Testis (tissue), 3 donors: ENCODE measurements around the gene CLIP1. TPM values are rescaled to one million over a fixed set of nuclear protein-coding genes. Genes with fewer than 3 reads are reported as not detected.
"Not testable (repeated sequence)": the region's sequence is repeated elsewhere in the genome, so short reads cannot be mapped to it uniquely, and the experiment has no call there.

Experiments
- DNase-seq: peaks from one replicate; pipeline ENCODE4 v3.0.0-alpha.2; 2019
- H3K27ac ChIP-seq, 2 donors: fragments of 200-600 bp; sonication (generic); one replicate each; pipeline ENCODE4 v1.5.1; 2019
- H3K27me3 ChIP-seq: fragments of 200-600 bp; sonication (generic); one replicate; pipeline ENCODE4 v1.5.1; 2019
- H3K36me3 ChIP-seq: fragments of 200-600 bp; sonication (generic); one replicate; pipeline ENCODE4 v1.5.1; 2017; ENCODE audit warnings: low read depth; ENCODE audit errors: missing control alignments
- H3K4me1 ChIP-seq: fragments of 200-600 bp; sonication (generic); one replicate; pipeline ENCODE4 v1.5.1; 2019
- H3K4me3 ChIP-seq, 2 donors: fragments of 200-600 bp; sonication (generic); one replicate each; pipeline ENCODE4 v1.5.1; 2017 to 2019
- H3K9me3 ChIP-seq: fragments of 200-600 bp; sonication (generic); one replicate; pipeline ENCODE4 v1.5.1; 2017
- CTCF ChIP-seq, 3 experiments: fragments of 450-650 bp in 2 of 3; fragments of 200-600 bp in 1 of 3; sonication (generic) in 1 of 3; IDR thresholded peaks; one replicate each; pipeline ENCODE4 v1.5.1; 2016 to 2019; ENCODE audit warnings: antibody characterized with exemption in 3 of 3, mild to moderate bottlenecking in 2 of 3, moderate library complexity in 1 of 3
- POLR2A ChIP-seq: fragments of 450-650 bp; IDR thresholded peaks from one replicate; pipeline ENCODE4 v1.6.1; 2017; ENCODE audit warnings: antibody characterized with exemption, mild to moderate bottlenecking, moderate library complexity
- WGBS, 2 donors: methylation state at CpG; one replicate each; pipeline ENCODE4 v1.1.5; 2018; 5-methylcytosine and 5-hydroxymethylcytosine counted together
- intact Hi-C: fragments of 100-400 bp; cut with DNase I; formaldehyde crosslinking; loops from one replicate; pipeline ENCODE4 v1.15.1; 2023; ENCODE audit warnings: low total_unique reads
- polyA plus RNA-seq: library from polyadenylated mRNA; stranded (reverse); fragments of 350-450 nt; fragmentation: Illumina TruSeq; extraction: RNeasy Lipid Tissue Mini Kit (QIAGEN cat#74804); gene quantifications from one replicate; pipeline ENCODE4 v1.2.3, GENCODE V29; 2014; ENCODE audit warnings: low read depth, low replicate concordance; ENCODE audit not compliant: insufficient read depth
- total RNA-seq, 2 donors: library from RNA; depleted of rRNA; stranded (reverse); fragments of >200 nt; gene quantifications; one replicate each; pipeline ENCODE4 v1.2.3, GENCODE V29; 2016

The CLIP1 gene
- total and polyA plus RNA-seq, 3 donors from 2014 or later = 25.1 to 66.5 (median 51.9) TPM

GRCh38 chr12:122457627-122458026 is 35.2 kb upstream of the CLIP1 start:
- intact Hi-C loops = no loop called here
- 66 to 82% methylated on average over 2 of the region's 2 CpGs for WGBS, 2 donors

GRCh38 chr12:122454739-122455138 is 32.3 kb upstream of the CLIP1 start:
- Histone ChIP-seq H3K4me1 (no peaks in the 10 kb centered on the region), H3K4me3 (no peak overlapping the region), H3K27ac (no peak overlapping the region), H3K36me3 (no peaks in the 10 kb centered on the region), H3K9me3 (no peaks in the 10 kb centered on the region), H3K27me3 (no peaks in the 10 kb centered on the region)
- intact Hi-C loops = no loop called here
- WGBS, 2 donors = 63 to 70% methylated on average over 6 of the region's 6 CpGs
- TF ChIP-seq CTCF (IDR thresholded peaks at IDR 0.05) = no peak
- no peak for TF ChIP-seq POLR2A
- no peak for DNase-seq

More at GRCh38 chr12:122457627-122458026, 35.2 kb upstream of the CLIP1 start:
- Histone ChIP-seq H3K9me3 (no peaks in the 10 kb centered on the region), H3K4me3 (no peak overlapping the region), H3K27me3 (no peaks in the 10 kb centered on the region), H3K36me3 (no peaks in the 10 kb centered on the region), H3K4me1 (no peaks in the 10 kb centered on the region), H3K27ac (no peak overlapping the region)
- DNase-seq = no peak
- no peak for TF ChIP-seq POLR2A
- TF ChIP-seq CTCF (IDR thresholded peaks at IDR 0.05) = no peak

GRCh38 chr12:122454250-122454721 is 31.8 kb upstream of the CLIP1 start:
- Histone ChIP-seq H3K27me3 (no peaks in the 10 kb centered on the region), H3K27ac (no peak overlapping the region), H3K36me3 (no peaks in the 10 kb centered on the region), H3K4me3 (no peak overlapping the region), H3K4me1 (no peaks in the 10 kb centered on the region), H3K9me3 (no peaks in the 10 kb centered on the region)
- TF ChIP-seq CTCF (IDR thresholded peaks at IDR 0.05) (no peak), POLR2A (no peak)
- intact Hi-C loops = no loop called here
- DNase-seq = no peak
- WGBS, 2 donors = 92% methylated on average over 12 of the region's 12 CpGs

- no peaks in the 10 kb centered on the region for H3K27me3 ChIP-seq
- no peaks in the 10 kb centered on the region for H3K4me1 ChIP-seq
- no peak overlapping the region for H3K4me3 ChIP-seq
- DNase-seq = no peak
- TF ChIP-seq POLR2A (no peak), CTCF (IDR thresholded peaks at IDR 0.05) (no peak)
- H3K36me3 ChIP-seq = no peaks in the 10 kb centered on the region
- intact Hi-C loops = no loop called here
- WGBS, 2 donors = 80 to 93% methylated on average over 11 of the region's 11 CpGs
- no peak overlapping the region for H3K27ac ChIP-seq
- no peaks in the 10 kb centered on the region for H3K9me3 ChIP-seq
Observed at GRCh38 chr12:122452701-122453285, 30.3 kb upstream of the CLIP1 start.

- intact Hi-C loops = no loop called here
- Histone ChIP-seq H3K9me3 (no peaks in the 10 kb centered on the region), H3K27me3 (no peaks in the 10 kb centered on the region), H3K4me3 (no peak overlapping the region), H3K4me1 (no peaks in the 10 kb centered on the region), H3K36me3 (no peaks in the 10 kb centered on the region), H3K27ac (no peak overlapping the region)
- no peak for TF ChIP-seq POLR2A
- TF ChIP-seq CTCF (IDR thresholded peaks at IDR 0.05) = no peak
- WGBS, 2 donors = 92 to 96% methylated on average over 2 of the region's 2 CpGs
- DNase-seq = no peak
Observed at GRCh38 chr12:122449317-122449716, 26.8 kb upstream of the CLIP1 start.

- intact Hi-C loops, H3K4me3 ChIP-seq, H3K4me1 ChIP-seq, H3K9me3 ChIP-seq, H3K36me3 ChIP-seq, H3K27ac ChIP-seq, DNase-seq, H3K27me3 ChIP-seq: not testable (repeated sequence)
- WGBS, 2 donors = 95 to 97% methylated on average over 3 of the region's 3 CpGs
Observed at GRCh38 chr12:122447825-122448224, 25.4 kb upstream of the CLIP1 start.

GRCh38 chr12:122446390-122446789 is 23.9 kb upstream of the CLIP1 start:
- H3K27me3 ChIP-seq, H3K9me3 ChIP-seq, H3K4me3 ChIP-seq, H3K27ac ChIP-seq, intact Hi-C loops, H3K4me1 ChIP-seq, H3K36me3 ChIP-seq, DNase-seq: not testable (repeated sequence)
- 71 to 82% methylated on average over 6 of the region's 6 CpGs for WGBS, 2 donors
